ENCODE results near the gene SLC34A1.

GRCh38 chr5:177361418-177362291, 22.6 kb upstream of the SLC34A1 start:
- TF ChIP-seq CTCF (IDR thresholded peaks at IDR 0.05) (no peak), POLR2A (IDR thresholded peaks at IDR 0.05) (no peak)
